Testis (tissue), 3 donors: ENCODE measurements around the gene AHCYL1. TPM values are rescaled to one million over a fixed set of nuclear protein-coding genes. Genes with fewer than 3 reads are reported as not detected.

Experiments
- DNase-seq: peaks from one replicate; pipeline ENCODE4 v3.0.0-alpha.2; 2019
- H3K27ac ChIP-seq, 2 donors: fragments of 200-600 bp; sonication (generic); one replicate each; pipeline ENCODE4 v1.5.1; 2019
- H3K27me3 ChIP-seq: fragments of 200-600 bp; sonication (generic); one replicate; pipeline ENCODE4 v1.5.1; 2019
- H3K36me3 ChIP-seq: fragments of 200-600 bp; sonication (generic); one replicate; pipeline ENCODE4 v1.5.1; 2017; ENCODE audit warnings: low read depth; ENCODE audit errors: missing control alignments
- H3K4me1 ChIP-seq: fragments of 200-600 bp; sonication (generic); one replicate; pipeline ENCODE4 v1.5.1; 2019
- H3K4me3 ChIP-seq, 2 donors: fragments of 200-600 bp; sonication (generic); one replicate each; pipeline ENCODE4 v1.5.1; 2017 to 2019
- H3K9me3 ChIP-seq: fragments of 200-600 bp; sonication (generic); one replicate; pipeline ENCODE4 v1.5.1; 2017
- POLR2A ChIP-seq: fragments of 450-650 bp; IDR thresholded peaks from one replicate; pipeline ENCODE4 v1.6.1; 2017; ENCODE audit warnings: antibody characterized with exemption, mild to moderate bottlenecking, moderate library complexity
- WGBS, 2 donors: methylation state at CpG; one replicate each; pipeline ENCODE4 v1.1.5; 2018; 5-methylcytosine and 5-hydroxymethylcytosine counted together
- intact Hi-C: fragments of 100-400 bp; cut with DNase I; formaldehyde crosslinking; loops from one replicate; pipeline ENCODE4 v1.15.1; 2023; ENCODE audit warnings: low total_unique reads
- polyA plus RNA-seq: library from polyadenylated mRNA; stranded (reverse); fragments of 350-450 nt; fragmentation: Illumina TruSeq; extraction: RNeasy Lipid Tissue Mini Kit (QIAGEN cat#74804); gene quantifications from one replicate; pipeline ENCODE4 v1.2.3, GENCODE V29; 2014; ENCODE audit warnings: low read depth, low replicate concordance; ENCODE audit not compliant: insufficient read depth
- total RNA-seq, 2 donors: library from RNA; depleted of rRNA; stranded (reverse); fragments of >200 nt; gene quantifications; one replicate each; pipeline ENCODE4 v1.2.3, GENCODE V29; 2016
- TF ChIP-seq, protein P1 (sequence below), 3 experiments: fragments of 450-650 bp in 2 of 3; fragments of 200-600 bp in 1 of 3; sonication (generic) in 1 of 3; IDR thresholded peaks; one replicate each; pipeline ENCODE4 v1.5.1; 2016 to 2019; ENCODE audit warnings: antibody characterized with exemption in 3 of 3, mild to moderate bottlenecking in 2 of 3, moderate library complexity in 1 of 3

The AHCYL1 gene
- total and polyA plus RNA-seq, 3 donors from 2014 or later = 48.5 to 64.3 (median 59.1) TPM

DNA sequence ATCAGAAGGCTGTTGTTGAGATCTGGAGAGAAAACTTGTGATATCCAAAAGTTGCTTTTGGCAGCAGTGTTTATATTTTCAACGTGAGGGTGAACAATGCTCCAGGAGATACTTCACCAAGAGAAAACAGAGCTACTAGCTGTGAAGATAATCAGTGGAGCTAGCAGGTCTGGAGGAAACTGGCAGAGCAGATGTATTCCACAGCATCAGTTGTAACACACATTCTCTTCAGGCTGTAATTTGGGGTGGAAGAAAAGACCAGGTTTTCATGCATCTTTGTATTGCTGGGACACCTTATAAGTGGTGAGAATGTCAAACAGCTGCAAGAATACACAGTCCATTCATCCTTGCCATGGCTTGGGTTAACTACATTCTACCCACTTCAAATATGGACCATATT, 22.0 kb downstream of the AHCYL1 start:
- Histone ChIP-seq H3K27me3 (no peaks in the 10 kb centered on the region), H3K36me3 (no peaks in the 10 kb centered on the region), H3K27ac (no peak overlapping the region), H3K4me3 (no peak overlapping the region), H3K4me1 (peaks cover 15% of the 10 kb centered on the region), H3K9me3 (no peaks in the 10 kb centered on the region)
- intact Hi-C loops = no loop called here
- DNase-seq = no peak
- TF ChIP-seq, protein P1, sequence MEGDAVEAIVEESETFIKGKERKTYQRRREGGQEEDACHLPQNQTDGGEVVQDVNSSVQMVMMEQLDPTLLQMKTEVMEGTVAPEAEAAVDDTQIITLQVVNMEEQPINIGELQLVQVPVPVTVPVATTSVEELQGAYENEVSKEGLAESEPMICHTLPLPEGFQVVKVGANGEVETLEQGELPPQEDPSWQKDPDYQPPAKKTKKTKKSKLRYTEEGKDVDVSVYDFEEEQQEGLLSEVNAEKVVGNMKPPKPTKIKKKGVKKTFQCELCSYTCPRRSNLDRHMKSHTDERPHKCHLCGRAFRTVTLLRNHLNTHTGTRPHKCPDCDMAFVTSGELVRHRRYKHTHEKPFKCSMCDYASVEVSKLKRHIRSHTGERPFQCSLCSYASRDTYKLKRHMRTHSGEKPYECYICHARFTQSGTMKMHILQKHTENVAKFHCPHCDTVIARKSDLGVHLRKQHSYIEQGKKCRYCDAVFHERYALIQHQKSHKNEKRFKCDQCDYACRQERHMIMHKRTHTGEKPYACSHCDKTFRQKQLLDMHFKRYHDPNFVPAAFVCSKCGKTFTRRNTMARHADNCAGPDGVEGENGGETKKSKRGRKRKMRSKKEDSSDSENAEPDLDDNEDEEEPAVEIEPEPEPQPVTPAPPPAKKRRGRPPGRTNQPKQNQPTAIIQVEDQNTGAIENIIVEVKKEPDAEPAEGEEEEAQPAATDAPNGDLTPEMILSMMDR (IDR thresholded peaks at IDR 0.05) = no peak
- no peak for TF ChIP-seq POLR2A
- WGBS, 2 donors = 17 to 31% methylated on average over 1 of the region's 1 CpG

DNA sequence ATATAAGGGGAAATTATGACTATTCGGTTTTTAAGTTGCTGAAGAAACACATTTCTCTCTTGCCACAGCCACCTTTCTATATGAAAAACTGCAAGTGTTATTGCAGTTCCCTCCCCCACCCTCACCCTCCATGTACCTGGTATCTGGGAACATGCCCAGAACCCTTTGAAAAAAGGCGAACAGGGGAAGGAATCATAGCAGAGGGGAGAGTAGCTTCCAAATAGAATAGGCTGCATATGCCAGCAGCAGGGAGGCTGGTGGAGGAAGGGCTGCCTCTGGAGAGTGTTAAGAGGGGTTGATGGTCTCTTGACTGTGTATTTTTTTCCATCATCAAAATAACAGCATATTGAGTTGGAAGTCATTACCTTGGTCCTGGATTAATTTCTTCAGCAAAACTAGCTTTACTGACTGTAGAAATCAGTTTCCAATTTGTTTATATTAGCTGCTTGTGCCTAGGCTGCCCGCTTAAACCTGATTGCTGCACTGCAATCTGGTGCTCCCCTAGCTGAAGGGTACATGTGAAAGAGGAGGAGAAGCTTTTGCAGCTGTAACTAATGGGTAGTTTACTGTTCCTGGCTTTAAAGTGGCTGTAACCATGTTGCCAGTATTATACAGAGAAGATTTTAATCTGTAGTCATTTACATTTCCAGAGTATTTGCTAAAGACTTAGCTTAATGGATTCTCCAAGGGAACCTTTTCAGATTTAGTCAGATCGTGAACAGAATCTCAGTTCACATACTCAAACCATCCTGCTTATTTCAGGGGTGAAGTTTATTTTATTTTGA, 22.7 kb downstream of the AHCYL1 start:
- no peak overlapping the region for H3K27ac ChIP-seq
- no peaks in the 10 kb centered on the region for H3K9me3 ChIP-seq
- 77 to 78% methylated on average over 4 of the region's 4 CpGs for WGBS, 2 donors
- peaks cover 15% of the 10 kb centered on the region for H3K4me1 ChIP-seq
- H3K36me3 ChIP-seq = no peaks in the 10 kb centered on the region
- DNase-seq = no peak
- intact Hi-C loops = no loop called here
- H3K4me3 ChIP-seq = no peak overlapping the region
- no peak for TF ChIP-seq POLR2A
- TF ChIP-seq, protein P1 (IDR thresholded peaks at IDR 0.05) = no peak
- H3K27me3 ChIP-seq = no peaks in the 10 kb centered on the region

DNA sequence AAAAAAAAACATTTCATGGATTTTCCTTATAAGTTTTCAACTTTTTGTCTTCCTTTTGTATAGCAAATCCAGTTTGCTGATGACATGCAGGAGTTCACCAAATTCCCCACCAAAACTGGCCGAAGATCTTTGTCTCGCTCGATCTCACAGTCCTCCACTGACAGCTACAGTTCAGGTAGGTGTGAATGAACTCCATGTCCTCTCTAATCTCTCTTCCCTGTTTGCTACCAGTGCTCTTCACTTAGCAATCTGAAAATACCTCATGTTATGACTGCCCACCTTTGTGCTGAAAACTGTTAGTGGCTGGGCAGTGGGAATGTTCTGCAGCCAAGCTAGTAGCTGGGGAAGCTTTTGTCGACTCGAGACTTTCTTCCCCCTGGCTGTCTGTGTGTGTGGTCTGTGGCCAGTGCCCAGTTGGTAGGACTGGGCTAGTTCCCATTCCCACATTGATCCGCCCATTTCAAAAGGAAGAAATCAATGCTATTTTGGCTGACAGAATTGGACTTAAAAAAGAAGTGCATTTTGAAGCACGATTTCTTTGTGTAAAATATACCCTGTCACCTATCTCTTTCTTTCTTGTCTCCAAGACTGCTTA, 24.5 kb downstream of the AHCYL1 start:
- intact Hi-C loops = no loop called here
- Histone ChIP-seq H3K4me1 (peaks cover 7% of the 10 kb centered on the region), H3K27ac (no peak overlapping the region), H3K36me3 (no peaks in the 10 kb centered on the region), H3K9me3 (no peaks in the 10 kb centered on the region), H3K27me3 (no peaks in the 10 kb centered on the region), H3K4me3 (no peak overlapping the region)
- no peak for DNase-seq
- no peak for TF ChIP-seq POLR2A
- TF ChIP-seq, protein P1 (IDR thresholded peaks at IDR 0.05) = no peak
- 79 to 89% methylated on average over 7 of the region's 7 CpGs for whole genome bisulfite sequencing, 2 donors

DNA sequence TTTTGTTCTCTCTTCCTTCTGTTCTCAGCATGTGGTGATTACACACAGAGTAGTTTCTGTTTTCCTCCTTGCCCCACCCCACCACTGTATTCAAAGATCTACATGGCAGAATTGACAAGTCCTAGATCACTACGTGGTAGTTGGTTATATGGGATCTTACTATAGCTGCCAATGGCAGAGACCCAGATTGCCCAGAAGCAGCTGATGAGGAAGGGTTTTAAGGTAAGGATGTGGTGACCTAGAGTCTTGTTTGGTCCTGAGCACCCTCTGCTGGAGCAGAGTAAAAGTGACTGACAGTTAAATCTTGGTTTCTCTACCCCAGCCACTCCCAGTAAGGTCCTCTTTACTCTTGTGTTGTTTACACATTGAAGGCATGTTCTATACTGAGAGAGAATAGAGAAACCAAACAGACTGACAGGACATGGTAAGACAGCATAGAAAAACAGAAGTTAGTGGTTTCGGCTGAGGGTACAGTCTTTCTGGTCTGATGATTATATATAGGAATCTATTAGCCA, 27.0 kb downstream of the AHCYL1 start:
- TF ChIP-seq POLR2A = no peak
- TF ChIP-seq, protein P1 (IDR thresholded peaks at IDR 0.05) = peak in 2 of 3 experiments; percentile 34 to 51
- Histone ChIP-seq H3K36me3 (no peaks in the 10 kb centered on the region), H3K4me3 (no peak overlapping the region), H3K27me3 (no peaks in the 10 kb centered on the region), H3K9me3 (no peaks in the 10 kb centered on the region), H3K4me1 (no peaks in the 10 kb centered on the region), H3K27ac (no peak overlapping the region)
- intact Hi-C loops = no loop called here
- peak; percentile 33 for DNase-seq
- WGBS, 2 donors = 52 to 65% methylated on average over 2 of the region's 2 CpGs
